Jurkat, Clone E6-1 (cell line): ENCODE measurements around the gene NCKAP1.
"Not testable (repeated sequence)": the region's sequence is repeated elsewhere in the genome, so short reads cannot be mapped to it uniquely, and the experiment has no call there.

Experiments used
- DNase-seq: peaks from one replicate; pipeline ENCODE4 v3.0.0-alpha.2; 2011; ENCODE audit warnings: low read depth, low spot score
- H3K4me3 ChIP-seq: 2 replicates; pipeline ENCODE4 v1.5.1; 2011; ENCODE audit warnings: mild to moderate bottlenecking, low read length, control low read depth, moderate library complexity

Gene NCKAP1

GRCh38 chr2:182895169-182895568 is 143.1 kb downstream of the NCKAP1 start:
- H3K4me3 ChIP-seq, result no peak overlapping the region
- DNase-seq, result peak; percentile 1

- no peak overlapping the region for H3K4me3 ChIP-seq
- no peak for DNase-seq
These were observed 144.1 kb downstream of the NCKAP1 start for GRCh38 chr2:182894174-182894573.

DNA sequence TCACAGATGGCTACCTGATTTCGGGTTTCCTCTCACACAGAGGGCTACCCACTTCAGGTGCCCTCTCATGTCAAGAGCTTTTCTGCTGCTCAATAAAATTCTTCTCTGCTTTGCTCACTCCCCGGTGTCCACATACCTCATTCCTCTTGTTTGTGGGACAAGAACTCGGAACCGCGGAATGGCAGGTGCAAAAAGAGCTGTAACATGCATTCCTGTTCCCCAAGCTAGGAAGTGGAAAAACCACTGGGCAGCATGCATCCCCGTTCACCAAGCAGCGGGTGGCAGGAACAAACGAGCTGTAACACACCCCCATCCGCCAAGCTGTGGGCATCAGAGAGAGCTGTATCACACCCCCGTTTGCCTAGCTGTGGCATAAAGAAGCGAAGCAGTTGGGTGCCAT is 144.6 kb downstream of the NCKAP1 start:
- DNase-seq, result no peak
- no peak overlapping the region for H3K4me3 ChIP-seq

DNA sequence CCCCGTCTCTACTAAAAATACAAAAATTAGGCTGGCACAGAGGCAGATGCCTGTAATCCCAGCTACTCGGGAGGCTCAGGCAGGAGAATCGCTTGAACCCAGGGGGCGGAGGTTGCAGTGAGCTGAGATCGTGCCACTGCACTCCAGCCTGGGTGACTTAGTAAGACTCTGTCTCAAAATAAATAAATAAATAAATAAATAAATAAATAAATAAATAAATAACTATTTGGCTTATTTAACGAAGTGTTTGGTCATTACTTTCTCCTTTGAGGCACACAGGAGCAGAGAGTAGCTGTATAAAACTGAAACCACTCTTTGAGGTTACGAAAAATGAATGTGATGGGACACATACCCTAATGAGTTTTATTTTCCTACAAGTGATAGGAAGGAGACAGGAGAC is 145.2 kb downstream of the NCKAP1 start:
- not testable (repeated sequence) for DNase-seq, H3K4me3 ChIP-seq

DNA sequence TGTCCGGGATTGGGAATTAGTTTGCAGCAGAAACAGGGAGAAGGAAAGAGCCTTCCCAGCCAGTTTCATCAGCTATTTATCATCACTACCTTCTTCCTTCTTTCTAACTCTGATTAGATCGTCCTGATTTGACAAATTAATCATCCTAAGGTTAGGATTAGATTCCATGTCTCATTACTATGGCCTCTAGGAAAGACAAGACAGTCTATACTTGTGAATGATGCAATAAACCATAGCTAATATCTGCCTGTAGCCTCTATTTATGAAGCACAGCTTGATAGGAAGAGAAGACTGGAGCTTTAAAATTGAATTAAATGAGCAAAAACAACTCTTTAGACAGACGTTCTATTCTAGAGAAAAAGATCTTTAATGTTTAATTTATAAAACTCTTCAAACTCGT is 146.6 kb downstream of the NCKAP1 start:
- H3K4me3 ChIP-seq, result no peak overlapping the region
- DNase-seq, result no peak

- no peak overlapping the region for H3K4me3 ChIP-seq
- DNase-seq, result no peak
These were observed 147.4 kb downstream of the NCKAP1 start for GRCh38 chr2:182890773-182891378.

GRCh38 chr2:182890305-182890704 is 148.0 kb downstream of the NCKAP1 start:
- no peak overlapping the region for H3K4me3 ChIP-seq
- no peak for DNase-seq

DNA sequence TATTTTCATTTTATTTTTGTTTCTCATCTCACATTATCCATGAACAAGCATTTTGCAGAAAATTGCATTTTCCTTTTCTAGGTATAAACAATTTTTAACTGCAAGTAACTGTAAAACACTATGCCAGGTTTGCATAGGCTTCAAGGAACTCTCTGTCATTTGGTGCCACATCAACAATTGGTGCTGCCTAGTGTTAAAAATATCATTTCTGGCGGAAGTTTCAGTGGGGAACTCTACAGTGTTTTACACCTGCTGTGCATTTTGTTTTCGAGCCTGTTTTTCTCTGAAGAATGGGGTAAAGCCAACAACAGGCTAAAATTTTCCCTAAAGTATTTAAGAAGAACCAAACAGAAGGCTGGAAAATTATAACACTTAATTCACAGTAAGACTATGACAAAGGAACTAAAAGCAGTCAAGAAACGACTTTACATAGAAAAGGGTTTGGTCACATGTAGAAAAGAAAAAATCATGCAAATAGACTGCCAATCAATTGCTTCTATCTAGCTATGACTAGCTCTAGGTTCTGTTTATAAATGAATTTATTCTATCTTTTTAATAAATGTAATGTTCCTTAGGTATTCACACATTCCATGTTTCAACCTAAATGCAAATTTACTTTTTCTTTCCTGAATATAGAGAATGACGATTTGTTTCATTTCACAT is 150.4 kb downstream of the NCKAP1 start:
- no peak overlapping the region for H3K4me3 ChIP-seq
- DNase-seq, result no peak

DNA sequence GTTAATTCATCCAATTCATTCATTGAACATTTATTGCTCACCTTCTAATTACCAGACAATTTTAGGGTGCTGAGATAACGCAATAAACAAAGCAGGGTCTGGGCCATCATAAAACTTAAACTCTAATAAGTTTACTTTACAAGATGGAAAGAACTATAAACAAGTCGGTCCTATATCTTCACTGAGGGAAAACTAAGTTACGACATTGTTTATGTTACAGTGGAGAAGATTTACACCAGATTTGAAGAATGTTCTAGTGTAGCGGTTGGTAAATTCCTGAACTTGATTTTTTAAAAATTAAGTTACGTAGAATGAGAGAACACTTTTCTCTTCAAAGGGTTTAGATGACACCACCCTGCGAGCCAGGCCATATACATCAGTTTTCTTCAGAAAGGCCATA is 151.2 kb downstream of the NCKAP1 start:
- H3K4me3 ChIP-seq, result no peak overlapping the region
- no peak for DNase-seq

DNA sequence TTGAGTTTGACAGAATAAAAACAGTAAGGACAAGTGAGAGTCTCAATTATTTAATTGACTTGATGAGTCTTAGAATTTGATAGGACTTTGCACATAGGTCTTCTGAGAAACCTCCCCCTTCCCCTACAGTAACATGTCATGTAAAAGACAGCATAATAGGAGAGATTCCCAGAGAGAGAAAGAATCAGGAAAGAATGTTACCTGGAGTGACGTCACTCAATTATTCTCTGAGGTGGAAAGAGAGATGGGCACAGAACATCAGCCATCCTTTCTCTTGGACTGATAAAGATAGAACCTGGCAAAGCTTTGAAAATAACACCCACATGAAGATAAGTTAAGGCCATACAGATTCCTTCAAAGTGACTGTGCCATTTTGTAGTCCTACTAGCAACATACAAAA is 152.5 kb downstream of the NCKAP1 start:
- H3K4me3 ChIP-seq, result no peak overlapping the region
- DNase-seq, result no peak

GRCh38 chr2:182883451-182883850 is 154.8 kb downstream of the NCKAP1 start:
- no peak for DNase-seq

DNA sequence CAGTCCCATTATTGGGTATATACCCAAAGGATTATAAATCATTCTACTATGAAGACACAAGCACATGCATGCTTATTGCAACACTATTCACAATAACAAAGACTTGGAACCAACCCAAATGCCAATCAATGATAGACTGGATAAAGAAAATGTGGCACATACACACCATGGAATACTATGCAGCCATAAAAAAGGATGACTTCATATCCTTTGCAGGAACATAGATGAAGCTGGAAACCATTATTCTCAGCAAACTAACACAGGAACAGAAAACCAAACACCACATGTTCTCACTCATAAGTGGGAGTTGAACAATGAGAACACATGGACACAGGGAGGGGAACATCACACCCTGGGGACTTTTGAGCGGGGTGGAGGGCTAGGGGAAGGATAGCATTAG is 158.2 kb downstream of the NCKAP1 start:
- not testable (repeated sequence) for DNase-seq

More at GRCh38 chr2:182883451-182883850, 154.8 kb downstream of the NCKAP1 start:
- no peak overlapping the region for H3K4me3 ChIP-seq

GRCh38 chr2:182876653-182877052 is 161.6 kb downstream of the NCKAP1 start:
- not testable (repeated sequence) for DNase-seq

More for the DNA sequence above, 158.2 kb downstream of the NCKAP1 start:
- H3K4me3 ChIP-seq, result not testable (repeated sequence)

GRCh38 chr2:182870227-182870626 is 168.0 kb downstream of the NCKAP1 start:
- H3K4me3 ChIP-seq, result no peak overlapping the region
- peak; percentile 35 for DNase-seq

More at GRCh38 chr2:182876653-182877052, 161.6 kb downstream of the NCKAP1 start:
- not testable (repeated sequence) for H3K4me3 ChIP-seq

DNA sequence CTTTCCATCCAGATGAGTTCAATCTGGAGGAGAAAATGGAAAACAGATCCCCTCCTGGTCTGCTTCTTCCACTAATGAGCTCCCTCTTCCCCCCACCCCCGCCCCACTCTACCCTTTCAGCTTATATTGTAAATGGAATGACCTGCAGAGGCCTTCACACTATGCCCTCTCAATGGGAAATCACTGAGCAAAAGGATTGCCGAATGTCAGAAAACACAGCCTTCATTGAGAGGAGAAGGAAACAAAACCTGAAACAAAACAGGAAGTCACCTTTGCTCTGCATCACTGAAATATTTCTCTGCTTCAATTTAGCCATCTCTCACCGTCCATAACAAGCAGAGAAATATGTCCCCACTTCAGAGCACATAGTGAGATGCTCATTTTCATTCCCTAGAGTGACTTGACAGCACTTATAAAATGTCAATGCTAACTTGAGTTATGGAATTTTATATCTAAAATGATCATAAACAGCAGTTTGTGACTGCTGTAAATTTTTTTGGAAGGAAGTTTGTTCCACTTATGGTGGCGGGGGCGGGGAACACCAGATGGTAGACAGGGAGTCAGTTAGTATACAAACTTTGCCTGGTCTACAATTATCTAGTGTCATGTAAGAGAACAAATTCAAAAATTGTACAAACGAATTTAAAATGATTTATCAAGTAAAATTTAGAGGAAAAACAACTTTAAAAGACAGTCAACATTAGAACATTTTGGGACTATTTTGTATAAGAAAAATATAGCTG is 170.0 kb downstream of the NCKAP1 start:
- no peak overlapping the region for H3K4me3 ChIP-seq
- DNase-seq, result no peak

- DNase-seq, result no peak
- H3K4me3 ChIP-seq, result no peak overlapping the region
These were observed 170.7 kb downstream of the NCKAP1 start for GRCh38 chr2:182867426-182868053.

- DNase-seq, result no peak
- H3K4me3 ChIP-seq, result no peak within 1 kb of the TSS
These were observed 171.5 kb downstream of the NCKAP1 start, which contains the start of gene FRZB for GRCh38 chr2:182866461-182867406. Gene FRZB (minus strand): TSS chr2:182866637. CDS start chr2:182866552, 85 bp downstream.

DNA sequence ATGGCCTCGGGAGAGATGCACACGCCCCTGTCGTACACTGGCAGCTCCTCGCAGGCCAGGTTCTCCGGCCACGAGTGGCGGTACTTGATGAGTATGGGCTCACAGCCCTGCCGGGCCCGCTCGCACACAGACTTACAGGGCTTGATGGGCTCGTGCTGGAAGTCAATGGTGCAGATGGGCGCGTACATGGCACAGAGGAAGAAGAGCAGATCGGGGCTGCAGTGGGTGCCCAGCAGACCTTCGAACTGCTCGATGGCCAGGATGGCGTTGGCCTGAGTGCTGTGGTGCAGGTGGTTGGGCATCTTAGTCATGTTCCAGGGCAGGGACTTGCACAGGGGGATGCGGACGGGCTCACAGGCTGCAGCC is 172.2 kb downstream of the NCKAP1 start:
- H3K4me3 ChIP-seq, result no peak overlapping the region
- no peak for DNase-seq
